Esophagus (tissue), 2 donors: ENCODE results near the gene RNF222. TPM values are rescaled to one million over a fixed set of nuclear protein-coding genes. Genes with fewer than 3 reads are reported as not detected.
"Not testable (repeated sequence)": the region's sequence is repeated elsewhere in the genome, so short reads cannot be mapped to it uniquely, and the experiment has no call there.

ENCODE experiments used
- H3K27ac ChIP-seq, 2 donors: one replicate each; pipeline ENCODE4 v1.5.1; 2013; ENCODE audit warnings: low read depth in 2 of 2, mild to moderate bottlenecking in 2 of 2, inconsistent platforms in 1 of 2, low read length in 1 of 2, moderate library complexity in 1 of 2
- H3K27me3 ChIP-seq, 2 donors: one replicate each; pipeline ENCODE4 v1.6.1; 2013; ENCODE audit warnings: low read length in 2 of 2, control low read depth in 1 of 2, mild to moderate bottlenecking in 1 of 2; ENCODE audit not compliant: insufficient read depth in 2 of 2, control insufficient read depth in 1 of 2
- H3K36me3 ChIP-seq, 2 donors: one replicate each; pipeline ENCODE4 v1.6.1; 2013; ENCODE audit warnings: low read length in 1 of 2; ENCODE audit not compliant: control insufficient read depth in 2 of 2, insufficient read depth in 2 of 2
- H3K4me1 ChIP-seq, 2 donors: one replicate each; pipeline ENCODE4 v1.6.1; 2013; ENCODE audit warnings: low read length in 1 of 2; ENCODE audit not compliant: control insufficient read depth in 2 of 2, insufficient read depth in 2 of 2
- H3K4me3 ChIP-seq, 2 donors: one replicate each; pipeline ENCODE4 v1.5.1; 2013; ENCODE audit warnings: low read length in 2 of 2, mild to moderate bottlenecking in 2 of 2, low read depth in 1 of 2, moderate library complexity in 1 of 2
- H3K9me3 ChIP-seq, 2 donors: one replicate each; pipeline ENCODE4 v1.6.1; 2013; ENCODE audit warnings: mild to moderate bottlenecking in 2 of 2, low read depth in 1 of 2, low read length in 1 of 2, moderate library complexity in 1 of 2; ENCODE audit not compliant: control insufficient read depth in 2 of 2, insufficient read depth in 1 of 2
- WGBS, 2 donors: extraction: QIAGEN DNeasy Blood & Tissue Kit; methylation state at CpG; one replicate each; pipeline ENCODE4 v1.1.7; 2013; 5-methylcytosine and 5-hydroxymethylcytosine counted together
- polyA plus RNA-seq, 2 donors: library from polyadenylated mRNA; stranded (reverse); fragments of 200-250 nt; gene quantifications; one replicate each; pipeline ENCODE4 v1.2.3, GENCODE V29; 2013
- donor health status: healthy with polysubstance abuse.
- donor health status: Bipolar disorder and iron deficiency.

RNF222 gene
- polyA plus RNA-seq, 2 donors = 14.0 to 18.4 TPM

DNA sequence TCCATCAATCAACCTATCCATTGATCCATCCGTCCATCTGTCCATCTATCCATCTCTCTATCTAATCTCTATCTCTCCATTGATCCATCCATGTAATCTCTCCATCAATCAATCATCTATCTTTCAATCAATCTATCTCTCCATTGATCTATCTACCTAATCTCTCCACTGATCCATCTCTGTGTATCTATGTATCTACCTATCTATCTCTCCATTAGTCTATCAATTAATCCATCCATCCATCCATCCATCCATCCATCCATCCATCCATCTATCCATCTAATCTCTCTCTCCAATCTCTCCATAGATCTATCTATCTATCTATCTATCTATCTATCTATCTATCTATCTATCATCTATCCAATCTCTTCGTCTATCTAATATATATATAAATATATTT is 3.5 kb upstream of the RNF222 start:
- WGBS, 2 donors = 85 to 87% methylated on average over 2 of the region's 2 CpGs
- Histone ChIP-seq H3K9me3 (no peaks in the 10 kb centered on the region), H3K36me3 (no peaks in the 10 kb centered on the region), H3K27me3 (no peaks in the 10 kb centered on the region), H3K4me3 (no peak overlapping the region), H3K27ac (no peak overlapping the region), H3K4me1 (no peaks in the 10 kb centered on the region)

DNA sequence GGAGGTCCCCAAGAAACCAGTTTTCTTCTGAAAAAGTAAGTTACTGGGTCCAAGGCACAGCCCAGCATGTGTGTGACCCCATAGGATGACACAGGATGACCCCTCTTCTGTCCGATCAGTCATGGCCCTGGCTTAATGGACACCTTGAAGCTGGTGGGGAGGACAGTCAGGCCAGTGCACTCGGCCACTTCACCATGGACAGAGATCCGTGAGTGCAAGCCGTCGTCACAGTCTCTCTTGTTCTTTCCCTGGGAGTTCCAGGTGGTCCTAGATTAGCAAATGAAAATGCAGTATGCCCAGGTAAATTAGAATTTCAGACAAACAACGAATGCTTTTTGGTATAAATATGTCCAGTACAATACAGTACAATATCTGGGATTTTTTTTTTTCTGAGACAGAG is 1.4 kb upstream of the RNF222 start:
- Histone ChIP-seq H3K27ac (no peak overlapping the region), H3K36me3 (no peaks in the 10 kb centered on the region), H3K27me3 (no peaks in the 10 kb centered on the region), H3K4me1 (no peaks in the 10 kb centered on the region), H3K9me3 (no peaks in the 10 kb centered on the region), H3K4me3 (no peak overlapping the region)
- 63 to 64% methylated on average over 6 of the region's 6 CpGs for WGBS, 2 donors

DNA sequence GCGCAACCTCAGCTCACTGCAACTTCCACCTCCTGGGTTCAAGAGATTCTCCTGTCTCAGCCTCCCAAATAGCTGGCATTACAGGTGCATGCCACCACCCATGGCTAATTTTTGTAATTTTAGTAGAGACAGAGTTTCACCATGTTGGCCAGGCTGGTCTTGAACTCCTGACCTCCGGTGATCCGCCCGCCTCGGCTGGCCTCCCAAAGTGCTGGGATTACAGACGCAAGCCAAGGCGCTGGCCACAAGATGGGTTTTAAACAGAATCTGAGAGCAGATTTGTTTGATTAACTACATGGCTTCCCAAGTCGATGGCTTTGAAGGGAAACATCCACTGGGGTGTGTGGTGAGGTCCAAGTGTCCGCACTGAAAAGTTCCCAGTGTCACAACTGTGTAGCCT is 3.1 kb downstream of the RNF222 start:
- H3K27me3 ChIP-seq, H3K9me3 ChIP-seq, H3K27ac ChIP-seq, H3K4me1 ChIP-seq, H3K36me3 ChIP-seq: not testable (repeated sequence)
- 89 to 90% methylated on average over 9 of the region's 9 CpGs for WGBS, 2 donors
- H3K4me3 ChIP-seq = peak overlapping the region in 1 of 2 donors; percentile 30

DNA sequence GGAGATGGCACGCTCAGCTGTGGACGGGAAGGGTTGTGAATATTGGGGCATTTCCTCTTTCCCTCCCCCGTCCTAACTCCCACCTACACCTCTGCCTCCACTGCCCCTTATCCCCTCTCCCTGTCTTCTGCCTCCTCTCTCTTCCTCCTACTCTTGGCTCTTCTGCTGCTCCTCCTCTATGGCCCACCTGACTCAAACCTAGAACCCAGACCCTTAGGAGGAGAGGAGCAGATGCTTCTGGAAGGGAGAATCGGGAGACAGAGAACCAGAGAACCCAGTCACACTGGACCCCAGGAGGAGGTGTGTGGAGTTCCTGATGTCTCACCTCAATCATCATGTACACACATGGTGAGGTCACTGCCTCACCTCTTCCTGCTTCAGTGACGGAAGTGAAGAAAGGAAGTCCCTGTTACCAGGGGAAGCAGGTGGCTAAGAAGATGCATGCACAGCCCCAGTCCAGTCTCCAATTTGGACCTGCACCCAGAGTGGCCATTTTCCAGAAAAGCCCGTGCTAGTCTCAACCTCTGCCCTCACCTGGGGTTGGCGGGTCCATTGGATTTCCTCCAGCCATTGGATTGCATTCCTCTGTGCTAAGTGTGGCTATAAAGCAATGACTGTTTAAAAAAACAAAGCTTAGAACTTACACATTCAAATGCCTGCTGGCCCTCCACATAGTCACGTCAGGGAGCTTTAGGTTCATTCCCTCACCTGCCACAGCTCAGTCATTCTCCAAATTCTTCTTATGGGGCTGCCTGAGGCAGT is 4.0 kb downstream of the RNF222 start:
- WGBS, 2 donors = 56 to 57% methylated on average over 8 of the region's 8 CpGs
- Histone ChIP-seq H3K4me3 (no peak overlapping the region), H3K4me1 (peaks cover 0 to 8% of the 10 kb centered on the region in 2 donors), H3K9me3 (no peaks in the 10 kb centered on the region), H3K36me3 (no peaks in the 10 kb centered on the region), H3K27me3 (no peaks in the 10 kb centered on the region), H3K27ac (peak overlapping the region; percentile 62 to 88)

DNA sequence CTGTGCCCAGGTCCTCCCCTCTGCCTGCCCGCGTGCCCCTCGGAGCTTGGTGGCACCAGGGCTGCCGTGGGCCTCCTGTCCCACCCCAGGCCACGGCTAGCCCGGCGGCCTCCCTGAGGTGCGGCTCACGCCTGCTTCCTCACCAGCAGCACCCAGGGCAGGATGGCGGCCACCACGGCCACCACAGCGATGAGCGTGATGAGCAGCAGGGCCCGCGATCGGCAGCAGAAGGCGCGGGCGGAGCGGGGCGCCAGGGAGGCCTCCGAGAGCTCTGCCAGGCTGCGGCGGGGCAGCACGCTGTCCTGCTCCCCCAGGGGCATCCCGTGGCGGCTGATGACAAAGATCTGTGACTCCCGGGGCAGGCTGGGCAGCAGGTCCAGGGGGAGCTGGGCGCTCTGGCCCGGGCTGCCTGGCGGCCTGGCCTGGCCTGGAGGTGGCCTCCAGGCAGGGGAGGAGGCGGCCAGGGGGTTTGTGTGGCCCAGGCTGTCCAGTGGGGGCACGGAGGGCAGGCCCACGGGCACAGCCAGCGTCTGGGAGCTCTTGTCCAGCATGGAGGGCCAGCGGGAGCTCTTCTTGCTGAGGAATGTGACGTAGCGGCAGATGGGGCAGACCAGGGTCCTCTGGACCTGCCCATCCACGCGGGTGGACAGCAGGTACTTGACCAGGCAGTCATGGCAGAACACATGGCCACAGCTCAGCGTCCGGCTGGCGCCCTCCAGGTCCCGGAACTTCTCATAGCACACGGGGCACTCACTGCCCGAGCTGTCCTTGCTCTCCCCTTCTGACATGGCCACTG is 4.8 kb downstream of the RNF222 start:
- H3K27me3 ChIP-seq = no peaks in the 10 kb centered on the region
- H3K4me1 ChIP-seq = peaks cover 0 to 8% of the 10 kb centered on the region in 2 donors
- H3K36me3 ChIP-seq = no peaks in the 10 kb centered on the region
- 85 to 86% methylated on average over 41 to 46 of the region's 46 CpGs for WGBS, 2 donors
- no peaks in the 10 kb centered on the region for H3K9me3 ChIP-seq
- H3K4me3 ChIP-seq = peak overlapping the region; percentile 9 to 28
- peak overlapping the region; percentile 74 to 88 for H3K27ac ChIP-seq

DNA sequence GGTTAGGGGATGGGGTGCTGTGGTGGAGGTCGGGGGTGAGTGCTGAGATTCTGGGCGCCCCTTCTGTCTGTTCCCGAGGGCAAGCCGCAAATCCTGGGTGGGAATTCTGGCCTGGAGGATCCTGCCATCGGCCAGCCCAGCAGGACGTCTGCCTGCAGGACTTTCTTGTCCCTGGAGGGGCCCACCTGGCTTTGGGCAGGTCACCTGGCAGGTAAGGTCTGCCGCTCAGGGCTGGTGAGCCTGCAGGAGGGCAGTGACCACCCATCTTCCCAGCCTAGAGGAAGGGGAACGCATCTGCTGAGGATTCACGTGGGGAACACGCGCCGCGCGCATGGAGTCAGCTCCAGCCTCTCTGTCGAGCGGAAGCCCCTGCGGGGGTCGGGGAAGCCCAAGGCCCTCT is 5.4 kb downstream of the RNF222 start:
- Histone ChIP-seq H3K4me3 (peak overlapping the region; percentile 9 to 19), H3K27ac (peak overlapping the region; percentile 74 to 82), H3K27me3 (no peaks in the 10 kb centered on the region), H3K4me1 (peaks cover 0 to 8% of the 10 kb centered on the region in 2 donors), H3K36me3 (no peaks in the 10 kb centered on the region), H3K9me3 (no peaks in the 10 kb centered on the region)
- 65% methylated on average over 18 of the region's 18 CpGs for WGBS, 2 donors

DNA sequence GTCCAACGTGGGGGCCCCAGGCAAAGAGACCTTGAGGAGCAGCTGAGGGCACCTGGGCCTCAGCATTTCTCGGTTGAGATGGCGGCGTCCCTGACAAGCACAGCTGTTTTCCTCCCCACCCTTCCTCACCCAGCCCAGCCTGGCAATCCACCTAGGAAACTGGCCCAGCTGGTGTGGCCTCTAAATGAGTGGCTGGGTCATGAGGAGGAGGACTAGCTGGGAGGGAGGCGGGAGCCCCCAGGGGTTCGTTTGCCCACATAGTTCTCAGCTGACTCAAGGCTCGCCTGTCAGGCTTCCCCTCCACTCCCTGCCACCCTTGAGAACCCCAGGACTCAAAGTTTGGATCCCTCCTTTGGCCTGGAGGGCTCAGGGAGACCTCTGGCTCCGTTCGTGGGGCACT is 5.9 kb downstream of the RNF222 start:
- Histone ChIP-seq H3K36me3 (no peaks in the 10 kb centered on the region), H3K27me3 (no peaks in the 10 kb centered on the region)

DNA sequence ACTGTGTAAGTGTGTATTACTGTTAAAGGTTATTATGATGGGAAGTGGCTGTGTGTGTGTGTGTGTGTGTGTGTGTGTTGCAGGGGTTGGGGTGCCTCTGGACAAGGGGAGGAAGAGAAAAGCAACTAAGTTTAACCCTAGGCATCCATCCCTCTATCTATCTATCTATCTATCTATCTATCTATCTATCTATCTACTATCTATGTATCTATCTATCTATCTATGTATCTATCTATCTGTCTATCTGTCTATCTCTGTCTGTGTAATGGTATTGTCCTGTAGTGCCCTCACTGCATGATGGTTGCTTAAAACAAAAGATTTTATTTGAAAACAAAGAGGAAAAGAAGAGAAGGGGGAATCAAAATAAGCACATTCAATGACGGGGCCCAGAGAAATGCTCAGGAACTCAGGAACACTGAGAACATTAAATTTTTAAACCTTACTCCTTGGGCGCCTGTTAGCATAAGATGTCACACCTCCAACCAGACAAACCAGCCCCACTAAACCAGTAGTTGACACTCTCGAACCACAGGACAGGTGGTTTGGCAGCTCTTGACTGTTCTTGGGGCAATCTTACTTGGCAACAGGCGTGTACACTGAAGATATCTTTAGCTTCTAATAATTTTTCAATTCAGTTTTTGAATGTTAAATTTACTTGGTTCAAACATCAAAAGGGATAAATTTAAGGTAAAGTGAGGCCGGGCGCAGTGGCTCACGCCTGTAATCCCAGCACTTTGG is 9.5 kb downstream of the RNF222 start:
- WGBS, 2 donors = 76 to 81% methylated on average over 7 of the region's 7 CpGs
- no peak overlapping the region for H3K4me3 ChIP-seq
- peaks cover 0 to 4% of the 10 kb centered on the region in 2 donors for H3K4me1 ChIP-seq
- no peaks in the 10 kb centered on the region for H3K36me3 ChIP-seq
- no peaks in the 10 kb centered on the region for H3K9me3 ChIP-seq
- no peaks in the 10 kb centered on the region for H3K27me3 ChIP-seq
- peak overlapping the region; percentile 34 to 78 for H3K27ac ChIP-seq

More for the DNA sequence above, 5.9 kb downstream of the RNF222 start:
- H3K27ac ChIP-seq = peak overlapping the region; percentile 74 to 82
- no peaks in the 10 kb centered on the region for H3K9me3 ChIP-seq
- peaks cover 0 to 8% of the 10 kb centered on the region in 2 donors for H3K4me1 ChIP-seq
- H3K4me3 ChIP-seq = peak overlapping the region; percentile 9 to 19
- 29 to 34% methylated on average over 8 to 9 of the region's 9 CpGs for whole genome bisulfite sequencing, 2 donors

DNA sequence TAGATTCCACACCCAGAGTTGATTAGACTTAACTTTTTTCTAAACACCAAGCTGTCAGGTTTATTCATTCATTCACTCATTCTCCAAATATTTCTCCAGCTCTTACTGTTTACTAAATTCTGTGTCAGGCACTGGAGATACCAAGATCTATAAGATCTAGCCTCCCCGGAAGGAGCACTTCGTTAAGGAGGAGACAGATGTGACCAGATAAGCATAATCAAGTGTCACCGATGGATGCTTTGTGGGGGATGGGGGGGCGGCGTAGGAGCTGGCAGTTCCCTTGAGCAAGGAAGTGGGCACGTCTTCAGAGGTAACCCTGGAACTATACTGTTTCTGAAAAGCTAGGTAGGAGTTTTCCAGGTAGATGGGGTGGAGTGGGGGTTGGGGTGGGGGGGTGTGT is 10.8 kb downstream of the RNF222 start:
- 75% methylated on average over 6 of the region's 6 CpGs for WGBS, 2 donors
- peak overlapping the region in 1 of 2 donors; percentile 46 for H3K27ac ChIP-seq
- peaks cover 0 to 3% of the 10 kb centered on the region in 2 donors for H3K4me1 ChIP-seq
- H3K36me3 ChIP-seq = no peaks in the 10 kb centered on the region
- no peaks in the 10 kb centered on the region for H3K27me3 ChIP-seq
- H3K9me3 ChIP-seq = no peaks in the 10 kb centered on the region
- no peak overlapping the region for H3K4me3 ChIP-seq
